Lower leg skin (tissue), 4 donors: ENCODE results near the gene TCHH. TPM values are rescaled to one million over a fixed set of nuclear protein-coding genes. Genes with fewer than 3 reads are reported as not detected.

Source experiments
- DNase-seq, 2 donors: peaks; one replicate each; pipeline ENCODE4 v3.0.0-alpha.2; 2019; ENCODE audit warnings: low spot score in 2 of 2
- H3K4me3 ChIP-seq: fragments of 200-600 bp; sonication (generic); 2 replicates; pipeline ENCODE4 v1.5.1; 2017; ENCODE audit warnings: mild to moderate bottlenecking, low read depth; ENCODE audit not compliant: poor library complexity, severe bottlenecking
- CTCF ChIP-seq, 3 donors: fragments of 450-650 bp; IDR thresholded peaks; one replicate each; pipeline ENCODE4 v1.5.1; 2016; ENCODE audit warnings: antibody characterized with exemption in 3 of 3, mild to moderate bottlenecking in 3 of 3, moderate library complexity in 2 of 3
- POLR2A ChIP-seq, 2 donors: fragments of 450-650 bp; IDR thresholded peaks; one replicate each; pipeline ENCODE4 v1.6.1; 2016 to 2017; ENCODE audit warnings: antibody characterized with exemption in 2 of 2, mild to moderate bottlenecking in 1 of 2, moderate library complexity in 1 of 2
- WGBS, 2 donors: methylation state at CpG; one replicate each; pipeline ENCODE4 v1.1.5; 2018; 5-methylcytosine and 5-hydroxymethylcytosine counted together
- intact Hi-C: fragments of 100-400 bp; cut with DNase I; formaldehyde crosslinking; loops from one replicate; pipeline ENCODE4 v1.15.0; 2023; ENCODE audit warnings: low total_unique reads
- total RNA-seq, 4 donors: library from RNA; depleted of rRNA; stranded (reverse); fragments of >200 nt; gene quantifications; one replicate each; pipeline ENCODE4 v1.1.0, GENCODE V29; 2016

Gene TCHH
- total RNA-seq, 4 donors from 2014 or later, result 0.39 to 29.5 (median 1.2) TPM

GRCh38 chr1:152110860-152111514 is 4.3 kb downstream of the TCHH start:
- 2% methylated on average over 60 of the region's 60 CpGs for WGBS, 2 donors
- TF ChIP-seq CTCF (IDR thresholded peaks at IDR 0.05), result no peak
- no peak for TF ChIP-seq POLR2A (IDR thresholded peaks at IDR 0.05)
- H3K4me3 ChIP-seq, result peak overlapping the region; percentile 20
- DNase-seq, result no peak
- intact Hi-C loops, result no loop called here

DNA sequence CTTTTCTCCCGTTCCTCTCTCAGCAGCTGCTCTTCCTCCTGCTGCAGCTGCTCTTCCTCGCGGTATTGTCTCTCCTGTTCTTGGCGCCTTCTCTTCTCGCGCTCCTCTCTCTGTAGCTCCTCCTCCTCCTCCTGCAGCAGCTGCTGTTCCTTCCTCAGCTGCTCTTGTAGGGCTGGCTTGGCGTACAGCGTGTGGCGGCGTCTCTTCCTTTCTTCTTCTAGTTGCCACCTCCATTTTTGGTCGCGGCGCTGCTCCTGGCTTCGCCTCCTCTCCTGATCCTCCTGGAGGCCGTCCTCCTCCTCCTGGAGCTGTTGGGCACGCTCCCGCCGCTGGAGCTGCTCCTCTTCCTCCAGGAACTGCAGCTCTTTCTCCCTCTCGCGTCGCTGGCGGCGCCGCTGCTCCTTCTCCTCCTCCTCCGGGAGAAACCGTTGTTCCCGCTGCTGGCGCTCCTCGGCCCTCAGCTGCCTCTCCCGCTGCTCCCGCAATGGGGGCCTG is 4.8 kb downstream of the TCHH start:
- DNase-seq, result no peak
- WGBS, 2 donors, result 1 to 2% methylated on average over 31 of the region's 31 CpGs

DNA sequence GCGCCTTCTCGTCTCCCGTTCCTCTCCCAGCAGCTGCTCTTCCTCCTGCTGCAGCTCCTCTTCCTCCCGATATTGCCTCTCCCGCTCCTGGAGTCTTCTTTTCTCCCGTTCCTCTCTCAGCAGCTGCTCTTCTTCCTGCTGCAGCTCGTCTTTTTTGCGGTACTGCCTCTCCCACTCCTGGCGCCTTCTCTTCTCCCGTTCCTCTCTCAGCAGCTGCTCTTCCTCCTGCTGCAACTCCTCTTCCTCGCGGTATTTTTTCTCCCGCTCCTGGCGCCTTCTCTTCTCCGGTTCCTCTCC is 5.3 kb downstream of the TCHH start:
- WGBS, 2 donors, result 5 to 12% methylated on average over 15 of the region's 15 CpGs
- intact Hi-C loops, result no loop called here
- peak overlapping the region; percentile 20 for H3K4me3 ChIP-seq
- DNase-seq, result no peak
- TF ChIP-seq POLR2A (IDR thresholded peaks at IDR 0.05), result no peak
- no peak for TF ChIP-seq CTCF (IDR thresholded peaks at IDR 0.05)

More for the DNA sequence above, 4.8 kb downstream of the TCHH start:
- intact Hi-C loops, result no loop called here
- TF ChIP-seq CTCF (IDR thresholded peaks at IDR 0.05) (no peak), POLR2A (IDR thresholded peaks at IDR 0.05) (no peak)
- peak overlapping the region; percentile 20 for H3K4me3 ChIP-seq

DNA sequence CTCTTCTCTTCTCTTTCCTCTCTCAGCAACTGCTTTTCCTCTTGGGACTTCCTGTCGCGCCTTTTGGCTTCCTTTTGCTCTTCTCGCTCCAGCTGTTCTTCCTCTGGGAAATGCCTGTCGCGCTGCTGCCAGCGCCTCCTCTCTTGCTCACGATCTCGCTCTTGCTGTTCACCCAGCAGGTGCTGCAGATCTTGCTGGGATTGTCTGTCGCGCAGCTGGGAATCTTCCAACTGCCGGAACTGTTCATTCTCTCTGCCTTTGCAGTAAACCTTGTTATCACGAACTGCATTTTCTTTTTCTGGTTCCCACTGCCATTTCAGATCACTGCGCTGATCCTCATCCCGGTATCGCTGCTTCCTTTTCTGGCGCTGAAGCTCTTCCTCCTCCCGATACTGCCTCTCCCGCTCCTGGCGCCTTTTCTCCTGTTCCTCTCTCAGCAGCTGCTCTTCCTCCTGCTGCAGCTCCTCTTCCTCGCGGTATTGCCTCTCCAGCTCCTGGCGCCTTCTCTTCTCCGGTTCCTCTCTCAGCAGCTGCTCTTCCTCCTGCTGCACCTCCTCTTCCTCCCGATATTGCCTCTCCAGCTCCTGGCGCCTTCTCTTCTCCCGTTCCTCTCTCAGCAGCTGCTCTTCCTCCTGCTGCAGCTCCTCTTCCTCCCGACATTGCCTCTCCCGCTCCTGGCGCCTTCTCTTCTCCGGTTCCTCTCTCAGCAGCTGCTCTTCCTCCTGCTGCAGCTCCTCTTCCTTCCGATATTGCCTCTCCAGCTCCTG is 5.8 kb downstream of the TCHH start:
- no peak for DNase-seq
- TF ChIP-seq CTCF (IDR thresholded peaks at IDR 0.05), result no peak
- TF ChIP-seq POLR2A (IDR thresholded peaks at IDR 0.05), result no peak
- intact Hi-C loops, result no loop called here
- 6 to 11% methylated on average over 31 of the region's 31 CpGs for WGBS, 2 donors
- H3K4me3 ChIP-seq, result peak overlapping the region; percentile 20

DNA sequence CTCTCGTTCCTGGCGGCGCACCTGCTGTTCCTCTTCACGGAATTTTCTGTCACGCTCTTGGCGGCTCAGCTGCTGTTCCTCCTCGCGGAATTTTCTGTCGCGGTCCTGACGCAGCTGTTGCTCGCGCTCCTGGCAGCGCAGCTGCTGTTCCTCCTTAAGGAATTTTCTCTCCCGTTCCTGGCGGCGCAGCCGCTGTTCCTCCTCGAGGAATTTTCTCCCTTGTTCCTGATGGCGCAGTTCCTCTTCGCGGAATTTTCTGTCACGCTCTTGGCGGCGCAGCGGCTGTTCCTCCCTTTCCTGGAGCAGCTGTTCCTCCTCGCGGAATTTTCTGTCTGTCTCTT is 6.4 kb downstream of the TCHH start:
- TF ChIP-seq CTCF (IDR thresholded peaks at IDR 0.05) (no peak), POLR2A (IDR thresholded peaks at IDR 0.05) (no peak)
- 12 to 21% methylated on average over 28 of the region's 28 CpGs for WGBS, 2 donors
- H3K4me3 ChIP-seq, result peak overlapping the region; percentile 20
- no peak for DNase-seq
- intact Hi-C loops, result no loop called here
